AG20443 (cell line): ENCODE data around the gene MGLL.
"Not testable (repeated sequence)": the region's sequence is repeated elsewhere in the genome, so short reads cannot be mapped to it uniquely, and the experiment has no call there.

Experiments
- DNase-seq: peaks from one replicate; pipeline ENCODE4 v3.0.0; 2012; ENCODE audit warnings: low spot score, mixed read lengths

Gene MGLL

GRCh38 chr3:127688416-127689265, 133.7 kb downstream of the MGLL start:
- no peak for DNase-seq

DNA sequence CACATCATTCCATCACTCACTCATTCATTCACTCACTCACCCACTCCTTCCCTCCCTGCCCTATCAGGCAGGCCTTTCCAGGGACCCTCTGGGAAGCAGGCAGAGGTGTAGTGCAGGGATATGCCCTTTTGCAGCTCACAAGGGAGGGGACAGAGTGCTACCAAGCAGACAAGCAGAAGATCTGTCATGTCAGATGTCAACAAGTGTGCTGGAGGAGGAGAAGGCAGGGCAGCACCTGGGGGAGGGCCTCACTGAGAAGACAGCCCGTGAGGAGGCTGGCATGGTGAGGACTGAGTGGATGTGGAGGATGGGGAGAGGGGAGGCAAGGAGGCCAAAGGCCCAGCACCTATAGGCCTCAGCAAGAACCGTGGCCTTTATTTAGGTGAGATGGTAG, 134.3 kb downstream of the MGLL start:
- DNase-seq: no peak

- no peak for DNase-seq
These were observed 135.0 kb downstream of the MGLL start for GRCh38 chr3:127687228-127687737.

- DNase-seq: no peak
These were observed 135.8 kb downstream of the MGLL start for GRCh38 chr3:127686512-127686894.

DNA sequence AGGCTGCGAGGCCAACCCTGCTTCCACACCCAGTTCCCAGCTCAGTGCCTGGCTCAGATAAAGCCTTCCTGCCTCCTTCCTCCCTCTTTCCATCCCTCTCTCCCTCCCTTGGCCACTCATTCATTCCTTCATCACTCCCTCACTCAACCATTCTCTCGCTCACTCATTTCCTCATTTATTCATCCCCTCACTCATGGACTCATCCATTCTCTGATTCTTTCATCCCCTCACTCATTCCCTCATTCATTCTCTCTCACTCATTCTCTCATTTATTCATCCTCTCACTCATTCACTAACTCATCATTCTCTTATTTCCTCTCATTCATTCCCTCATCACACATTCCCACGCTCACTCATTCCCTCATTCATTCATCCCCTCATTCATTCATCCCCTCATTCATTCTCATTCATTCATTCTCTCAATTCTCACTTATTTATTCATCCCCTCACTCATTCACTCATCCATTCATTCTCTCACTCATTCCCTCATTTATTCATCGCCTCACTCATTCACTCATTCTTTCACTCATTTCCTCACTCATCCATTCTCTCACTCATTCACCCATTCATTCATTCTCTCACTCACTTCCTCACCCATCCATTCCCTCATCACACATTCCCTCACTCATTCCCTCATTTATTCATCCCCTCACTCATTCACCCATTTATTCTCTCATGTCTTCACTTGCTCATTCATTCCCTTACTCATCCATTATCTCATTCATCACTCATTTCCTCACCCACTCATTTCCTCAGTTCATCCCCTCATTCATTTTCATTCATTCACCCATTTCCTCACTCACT, 136.4 kb downstream of the MGLL start:
- DNase-seq: no peak

DNA sequence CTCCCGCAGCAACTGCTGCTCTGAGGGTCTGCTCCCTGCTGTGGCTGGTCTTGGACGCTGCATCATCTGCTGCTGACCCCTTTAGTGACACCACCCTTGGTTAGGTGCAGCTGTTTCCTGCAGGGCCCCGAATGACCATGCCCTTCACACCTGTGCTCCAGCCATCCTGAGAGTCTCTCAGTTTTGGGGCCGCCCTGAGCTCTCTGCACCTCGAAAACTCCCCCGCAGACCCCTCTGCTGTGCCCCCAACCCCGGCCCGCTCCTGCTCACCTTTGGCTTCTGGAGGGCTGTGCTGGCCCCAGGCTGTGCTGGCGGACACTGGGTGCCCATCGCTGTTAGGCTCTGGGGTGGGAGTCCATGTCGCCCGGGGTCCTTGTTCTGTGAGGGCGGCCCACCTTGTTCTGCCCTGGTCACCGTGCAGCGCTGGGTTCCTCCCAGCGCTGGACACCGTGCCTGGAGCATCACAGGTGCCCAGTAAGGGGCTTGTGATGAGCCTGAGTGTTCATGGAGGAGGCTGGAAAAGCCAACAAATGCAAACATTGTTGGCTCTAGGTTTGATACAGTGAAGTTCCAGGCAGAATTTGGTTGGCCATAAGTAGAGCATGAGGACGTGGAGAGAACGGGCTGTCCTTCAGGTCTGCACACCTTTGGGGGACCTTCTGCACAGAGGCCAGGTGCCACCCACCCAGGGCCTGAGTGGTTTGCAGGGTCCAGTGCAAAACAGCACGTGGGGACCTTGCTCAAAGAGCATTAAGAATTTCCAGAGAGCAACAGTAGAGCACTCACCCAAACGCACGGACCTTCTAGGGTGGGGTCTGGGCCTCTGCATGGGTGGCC, 137.2 kb downstream of the MGLL start:
- no peak for DNase-seq

GRCh38 chr3:127682561-127682960, 139.8 kb downstream of the MGLL start:
- no peak for DNase-seq

DNA sequence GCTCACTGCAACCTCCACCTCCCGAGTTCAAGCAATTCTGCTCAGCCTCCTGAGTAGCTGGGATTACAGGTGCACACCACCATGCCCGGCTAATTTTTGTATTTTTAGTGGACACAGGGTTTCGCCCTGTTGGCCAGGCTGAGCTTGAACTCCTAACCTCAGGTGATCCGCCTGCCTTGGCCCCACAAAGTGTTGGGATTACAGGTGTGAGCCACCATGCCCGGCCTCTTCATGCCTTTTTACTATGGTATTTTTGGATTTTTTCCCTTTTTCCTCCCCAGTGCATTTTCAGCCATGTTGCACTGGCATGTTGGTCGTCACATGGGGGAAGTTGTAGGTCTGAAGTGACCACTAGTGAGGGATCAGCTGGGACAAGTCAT, 140.2 kb downstream of the MGLL start:
- not testable (repeated sequence) for DNase-seq

- no peak for DNase-seq
These were observed 141.5 kb downstream of the MGLL start for GRCh38 chr3:127680798-127681221.

- no peak for DNase-seq
These were observed 142.1 kb downstream of the MGLL start for GRCh38 chr3:127680146-127680661.

DNA sequence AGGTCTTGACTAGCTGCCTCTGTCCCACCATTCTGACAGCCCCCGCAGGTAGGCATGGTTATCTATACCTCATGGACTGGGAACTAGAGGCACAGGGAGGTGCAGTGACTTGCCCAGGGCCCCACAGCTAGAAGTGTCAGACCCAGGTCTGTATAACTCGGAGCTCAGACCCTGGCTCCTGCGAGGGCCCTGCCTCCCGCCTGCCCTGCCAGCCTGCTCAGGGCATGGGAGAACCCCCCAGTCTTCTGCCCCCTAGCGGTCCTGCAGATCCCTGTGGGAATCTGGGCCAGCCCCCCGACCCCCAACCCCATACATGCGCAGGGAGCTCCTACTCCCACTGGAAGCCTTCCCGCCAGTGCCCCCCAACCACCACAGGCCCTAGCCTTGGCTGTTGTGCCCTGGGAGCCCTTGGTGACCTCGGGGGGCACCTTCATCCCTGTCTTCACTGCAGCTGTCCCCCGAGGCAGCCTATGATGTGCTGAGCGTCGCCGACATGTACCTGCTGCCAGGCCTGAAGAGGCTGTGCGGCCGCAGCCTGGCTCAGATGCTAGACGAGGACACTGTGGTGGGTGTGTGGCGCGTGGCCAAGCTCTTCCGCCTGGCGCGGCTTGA, 142.7 kb downstream of the MGLL start:
- no peak for DNase-seq

GRCh38 chr3:127678611-127679533, 143.4 kb downstream of the MGLL start:
- DNase-seq: no peak

DNA sequence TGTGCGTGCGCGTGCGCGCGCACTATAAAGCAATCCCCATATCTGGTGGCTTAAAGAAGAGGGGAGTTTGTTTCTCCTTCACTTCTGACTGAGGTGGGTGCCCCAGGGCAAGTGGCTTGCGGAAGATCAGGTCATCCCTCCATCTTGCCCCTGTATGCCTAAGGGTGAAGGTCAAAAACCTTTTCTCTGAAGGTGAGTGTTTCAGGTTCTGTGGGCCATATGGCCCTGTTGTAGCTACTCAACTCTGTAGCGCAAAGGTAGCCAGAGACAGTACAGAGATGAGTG, 144.1 kb downstream of the MGLL start:
- no peak for DNase-seq

DNA sequence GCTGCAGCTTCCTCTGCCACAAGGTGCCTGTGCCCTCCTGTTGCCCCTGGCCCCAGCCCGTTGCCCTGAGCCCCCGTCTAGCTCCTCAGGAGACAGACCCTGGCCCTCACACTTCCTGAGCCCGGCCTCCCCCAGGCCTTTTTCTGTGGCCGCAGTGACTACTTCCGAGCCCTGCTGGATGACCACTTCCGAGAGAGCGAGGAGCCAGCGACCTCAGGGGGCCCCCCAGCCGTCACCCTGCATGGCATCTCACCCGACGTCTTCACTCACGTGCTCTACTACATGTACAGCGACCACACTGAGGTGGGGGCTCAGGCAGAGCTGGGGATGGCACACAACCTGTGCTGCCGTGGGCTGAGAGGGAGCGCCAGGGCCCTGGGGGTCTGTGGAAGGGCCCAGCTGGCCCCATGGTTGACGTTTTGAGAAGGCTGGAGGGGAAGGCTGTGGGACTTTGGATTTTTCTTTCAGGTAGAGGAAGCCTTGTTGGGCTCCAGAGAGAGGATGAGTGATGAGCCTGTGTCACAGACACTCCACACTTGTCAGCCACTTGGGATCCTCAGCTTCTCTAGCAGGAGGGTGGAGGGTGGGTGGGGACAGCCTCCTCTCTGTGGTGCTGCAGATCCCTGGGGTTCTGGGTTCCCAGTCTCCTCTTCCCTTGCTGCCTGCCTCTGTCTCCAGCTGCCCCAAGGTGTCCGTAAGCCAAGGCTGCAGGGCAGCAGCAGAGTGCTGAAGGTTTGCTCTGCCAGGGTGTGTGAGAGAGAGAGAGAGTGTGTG, 144.6 kb downstream of the MGLL start:
- no peak for DNase-seq

DNA sequence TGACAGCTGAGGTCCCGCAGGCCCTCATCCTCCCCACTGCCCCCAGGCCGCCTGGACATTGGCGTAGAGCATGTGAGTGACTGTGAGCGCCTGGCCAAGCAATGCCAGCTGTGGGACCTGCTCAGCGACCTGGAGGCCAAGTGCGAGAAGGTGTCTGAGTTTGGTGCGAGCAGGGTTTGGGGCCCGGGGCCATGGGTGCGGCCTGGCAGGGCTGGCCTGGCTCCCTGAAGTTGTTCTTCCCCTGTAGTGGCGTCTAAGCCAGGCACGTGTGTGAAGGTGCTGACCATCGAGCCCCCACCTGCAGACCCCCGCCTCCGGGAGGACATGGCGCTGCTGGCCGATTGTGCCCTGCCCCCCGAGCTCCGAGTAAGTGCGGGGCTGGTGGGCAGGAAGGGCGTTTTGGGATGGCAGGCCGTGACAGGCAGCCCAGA, 145.4 kb downstream of the MGLL start:
- DNase-seq: no peak

GRCh38 chr3:127676456-127676855, 145.9 kb downstream of the MGLL start:
- no peak for DNase-seq

GRCh38 chr3:127675651-127676391, 146.5 kb downstream of the MGLL start:
- no peak for DNase-seq

DNA sequence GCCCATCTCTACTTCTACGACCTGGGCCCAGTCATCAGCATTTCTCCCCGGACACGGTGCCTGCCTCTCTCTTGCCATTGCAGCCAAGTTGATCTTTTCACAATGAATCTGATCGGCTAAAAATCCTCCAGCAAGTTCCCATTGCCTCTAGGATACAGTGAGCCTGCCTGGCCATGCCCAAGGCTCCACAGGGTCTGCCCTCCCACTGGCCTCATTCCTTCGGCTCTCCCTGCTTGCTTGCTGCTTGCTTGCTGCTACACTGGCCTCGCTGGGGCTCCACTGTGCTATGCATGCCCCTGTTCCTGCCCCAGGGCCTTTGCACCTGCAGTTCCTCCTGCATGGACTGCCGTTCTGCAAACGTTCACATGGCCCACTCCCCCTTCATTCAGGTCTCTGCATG, 147.5 kb downstream of the MGLL start:
- no peak for DNase-seq

DNA sequence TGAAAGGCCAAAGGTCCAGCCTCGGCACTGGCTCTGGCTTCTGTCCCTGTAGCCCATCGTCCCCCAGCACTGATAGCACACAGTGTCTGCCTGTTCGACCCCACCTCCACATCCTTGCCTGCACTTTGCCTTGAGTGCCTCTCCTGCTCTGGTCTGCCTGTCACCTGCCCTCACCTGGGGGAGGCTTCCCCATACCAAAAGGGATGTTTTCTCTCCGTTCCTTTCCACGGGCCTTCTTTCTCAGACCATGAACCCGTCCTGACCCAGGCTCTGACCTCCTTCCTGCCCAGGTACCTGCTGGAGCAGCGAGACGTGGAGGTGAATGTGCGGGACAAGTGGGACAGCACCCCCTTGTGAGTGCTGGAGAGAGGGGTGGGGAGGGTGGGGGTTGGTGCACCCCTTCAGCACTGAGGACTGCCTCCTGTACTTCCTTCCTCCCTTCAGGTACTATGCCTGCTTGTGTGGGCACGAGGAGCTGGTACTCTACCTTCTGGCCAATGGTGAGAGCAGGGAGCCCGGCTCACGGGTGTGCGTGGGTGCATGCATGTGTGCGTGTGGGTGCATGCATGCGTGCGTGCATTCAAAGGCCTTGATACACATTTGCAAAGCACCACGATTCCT, 148.1 kb downstream of the MGLL start:
- DNase-seq: no peak
